Hepatocyte (in vitro differentiated cells): ENCODE results near the gene ATPAF1. TPM values are rescaled to one million over a fixed set of nuclear protein-coding genes. Genes with fewer than 3 reads are reported as not detected.
A peak's percentile ranks its signal among the peaks of the same experiment; 100 is the strongest.

Source experiments
- DNase-seq: peaks from one replicate; pipeline ENCODE4 v3.0.0-alpha.2; 2016; ENCODE audit warnings: low spot score
- H2AFZ ChIP-seq: fragments of 200-600 bp; sonication (generic); 2 replicates; pipeline ENCODE4 v1.6.0; 2016; ENCODE audit warnings: antibody characterized with exemption, mild to moderate bottlenecking
- H3K27ac ChIP-seq: fragments of 200-600 bp; sonication (generic); 2 replicates; pipeline ENCODE4 v1.5.1; 2016; ENCODE audit warnings: mild to moderate bottlenecking
- H3K27me3 ChIP-seq: fragments of 200-600 bp; sonication (generic); 2 replicates; pipeline ENCODE4 v1.6.1; 2016
- H3K36me3 ChIP-seq: fragments of 200-600 bp; sonication (generic); replicated peaks from 2 replicates; pipeline ENCODE4 v1.5.1; 2016; ENCODE audit warnings: low read depth; ENCODE audit not compliant: insufficient read depth
- H3K4me1 ChIP-seq: fragments of 200-600 bp; sonication (generic); 2 replicates; pipeline ENCODE4 v1.5.1; 2016; ENCODE audit warnings: mild to moderate bottlenecking, moderate library complexity; ENCODE audit not compliant: insufficient read depth
- H3K4me2 ChIP-seq: fragments of 200-600 bp; sonication (generic); 2 replicates; pipeline ENCODE4 v1.6.0; 2016
- H3K4me3 ChIP-seq: fragments of 200-600 bp; sonication (generic); 2 replicates; pipeline ENCODE4 v1.5.1; 2016; ENCODE audit warnings: mild to moderate bottlenecking
- H3K79me2 ChIP-seq: fragments of 200-600 bp; sonication (generic); 2 replicates; pipeline ENCODE4 v1.6.0; 2017; ENCODE audit warnings: mild to moderate bottlenecking
- H3K9me2 ChIP-seq: fragments of 200-600 bp; sonication (generic); replicated peaks from 2 replicates; pipeline ENCODE4 v1.6.0; 2017; ENCODE audit warnings: mild to moderate bottlenecking; ENCODE audit not compliant: insufficient read depth
- H3K9me3 ChIP-seq: fragments of 200-600 bp; sonication (generic); 2 replicates; pipeline ENCODE4 v1.5.1; 2016; ENCODE audit warnings: low read depth, mild to moderate bottlenecking
- H4K20me1 ChIP-seq: fragments of 200-600 bp; sonication (generic); 2 replicates; pipeline ENCODE4 v1.6.0; 2016; ENCODE audit warnings: mild to moderate bottlenecking; ENCODE audit not compliant: insufficient read depth, poor library complexity, severe bottlenecking
- CTCF ChIP-seq: fragments of 200-600 bp; sonication (generic); IDR thresholded peaks from 2 replicates; pipeline ENCODE4 v1.5.1; 2016; ENCODE audit warnings: antibody characterized with exemption, mild to moderate bottlenecking; ENCODE audit not compliant: poor library complexity
- EZH2 ChIP-seq: fragments of 200-600 bp; sonication (generic); IDR thresholded peaks from 2 replicates; pipeline ENCODE4 v1.6.1; 2016; ENCODE audit warnings: antibody characterized with exemption, mild to moderate bottlenecking, borderline replicate concordance
- EZH2phosphoT487 ChIP-seq: fragments of 200-600 bp; sonication (generic); IDR thresholded peaks from one replicate; pipeline ENCODE4 v1.6.1; 2018; ENCODE audit warnings: antibody characterized with exemption, mild to moderate bottlenecking, low read depth, moderate library complexity; ENCODE audit not compliant: unreplicated experiment, severe bottlenecking
- WGBS: methylation state at CpG from one replicate; pipeline ENCODE4 v1.1.6; 2016; ENCODE audit warnings: low lambda C conversion rate; ENCODE audit errors: missing lambda C conversion rate; 5-methylcytosine and 5-hydroxymethylcytosine counted together
- polyA plus RNA-seq: library from polyadenylated mRNA; unstranded; fragments of >200 nt; fragmentation: Nextera tagmentation; extraction: Ambion mirVana; gene quantifications from 2 replicates; pipeline ENCODE4 v1.2.1, GENCODE V29; 2016
- total RNA-seq: library from RNA; depleted of rRNA; stranded (reverse); fragments of >200 nt; gene quantifications from 2 replicates; pipeline ENCODE4 v1.2.3, GENCODE V29; 2014

The ATPAF1 gene
- total and polyA plus RNA-seq, 2 experiments from 2014 or later = 57.5 to 63.2 TPM

- TF ChIP-seq EZH2 (no peak), CTCF (no peak), EZH2phosphoT487 (no peak)
Measured at GRCh38 chr1:46635205-46635604, 33.0 kb downstream of the ATPAF1 start.

GRCh38 chr1:46630719-46631118 lies 37.4 kb downstream of the ATPAF1 start:
- WGBS = 91% methylated on average over 2 of the region's 2 CpGs
- Histone ChIP-seq H3K4me3 (no peak overlapping the region), H4K20me1 (no peaks in the 10 kb centered on the region), H3K4me2 (no peak overlapping the region), H3K79me2 (no peaks in the 10 kb centered on the region), H3K9me2 (no peaks in the 10 kb centered on the region), H3K27me3 (no peaks in the 10 kb centered on the region), H3K27ac (no peak overlapping the region), H3K4me1 (no peaks in the 10 kb centered on the region), H2AFZ (no peak overlapping the region), H3K9me3 (no peaks in the 10 kb centered on the region), H3K36me3 (no peaks in the 10 kb centered on the region)
- TF ChIP-seq EZH2 (no peak), EZH2phosphoT487 (no peak), CTCF (no peak)
- DNase-seq = no peak

More at GRCh38 chr1:46635205-46635604, 33.0 kb downstream of the ATPAF1 start:
- no peaks in the 10 kb centered on the region for H3K27me3 ChIP-seq
- DNase-seq = no peak
- H3K36me3 ChIP-seq = no peaks in the 10 kb centered on the region
- H3K4me3 ChIP-seq = no peak overlapping the region
- 97% methylated on average over 2 of the region's 2 CpGs for WGBS
- H3K4me2 ChIP-seq = no peak overlapping the region
- H3K27ac ChIP-seq = no peak overlapping the region
- H3K4me1 ChIP-seq = no peaks in the 10 kb centered on the region
- no peak overlapping the region for H2AFZ ChIP-seq
- no peaks in the 10 kb centered on the region for H3K9me3 ChIP-seq
- H4K20me1 ChIP-seq = no peaks in the 10 kb centered on the region
- H3K9me2 ChIP-seq = no peaks in the 10 kb centered on the region
- H3K79me2 ChIP-seq = no peaks in the 10 kb centered on the region

- H3K4me2 ChIP-seq = no peak overlapping the region
- peaks cover 10% of the 10 kb centered on the region for H3K4me1 ChIP-seq
- WGBS = 58% methylated on average over 4 of the region's 4 CpGs
- no peaks in the 10 kb centered on the region for H3K9me3 ChIP-seq
- no peak overlapping the region for H3K4me3 ChIP-seq
- no peaks in the 10 kb centered on the region for H3K36me3 ChIP-seq
- no peaks in the 10 kb centered on the region for H3K9me2 ChIP-seq
- H3K79me2 ChIP-seq = no peaks in the 10 kb centered on the region
- peak overlapping the region; percentile 11 for H3K27ac ChIP-seq
- H3K27me3 ChIP-seq = no peaks in the 10 kb centered on the region
- DNase-seq = peak; percentile 44
- H4K20me1 ChIP-seq = no peaks in the 10 kb centered on the region
- TF ChIP-seq EZH2 (no peak), CTCF (no peak), EZH2phosphoT487 (no peak)
- no peak overlapping the region for H2AFZ ChIP-seq
Measured at GRCh38 chr1:46623743-46624644, 44.2 kb downstream of the ATPAF1 start.
